Caco-2 (cell line): Measurements from ENCODE around the gene FOXM1. TPM values are rescaled to one million over a fixed set of nuclear protein-coding genes. Genes with fewer than 3 reads are reported as not detected.

Experiments
- BruUV-seq: library from RNA; stranded (reverse); fragments of 400-500 nt; replicated peaks from 2 replicates; lab custom pipeline; 2021; lab: Mats Ljungman, UMichigan
- CTCF ChIA-PET: fragments of 300-600 bp; sonication (Branson Sonifier 250); formaldehyde crosslinking; loops from one replicate; lab custom pipeline; 2022; ENCODE audit warnings: antibody characterized with exemption; lab: Charles Lee
- POLR2A ChIA-PET: fragments of 300-600 bp; sonication (Branson Sonifier 250); formaldehyde crosslinking; loops from one replicate; lab custom pipeline; 2022; ENCODE audit warnings: antibody characterized with exemption; lab: Charles Lee
- DNase-seq, 2 experiments: peaks; one replicate each; pipeline versions ENCODE4 v3.0.0 to v3.0.0-alpha.2; 2020 to 2022
- H3K27me3 ChIP-seq: replicated peaks from 2 replicates; pipeline ENCODE4 v1.6.0; 2011; ENCODE audit warnings: low read length; ENCODE audit not compliant: control insufficient read depth, insufficient read depth
- H3K36me3 ChIP-seq: 2 replicates; pipeline ENCODE4 v1.5.1; 2011; ENCODE audit warnings: low read length; ENCODE audit not compliant: control insufficient read depth, insufficient read depth
- H3K4me1 ChIP-seq: fragments of 250-450 bp; sonication (Bioruptor Pico); 2 replicates; pipeline ENCODE4 v1.5.1; 2020; ENCODE audit warnings: mild to moderate bottlenecking
- H3K4me3 ChIP-seq: 2 replicates; pipeline ENCODE4 v1.5.1; 2011; ENCODE audit warnings: low read depth, mild to moderate bottlenecking, control low read depth, low read length
- H3K9me3 ChIP-seq: fragments of 250-450 bp; sonication (Bioruptor Pico); 2 replicates; pipeline ENCODE4 v1.5.1; 2020; ENCODE audit warnings: mild to moderate bottlenecking, moderate library complexity
- H3K27ac Mint-ChIP-seq: one replicate; pipeline ENCODE4 v1.8.0; 2022; ENCODE audit warnings: mixed read lengths; ENCODE audit not compliant: unreplicated experiment
- H3K27me3 Mint-ChIP-seq: one replicate; pipeline ENCODE4 v1.8.0; 2022; ENCODE audit warnings: mixed read lengths; ENCODE audit not compliant: insufficient read depth, unreplicated experiment
- H3K36me3 Mint-ChIP-seq: one replicate; pipeline ENCODE4 v1.8.0; 2022; ENCODE audit warnings: mild to moderate bottlenecking, mixed read lengths; ENCODE audit not compliant: insufficient read depth, unreplicated experiment
- H3K4me1 Mint-ChIP-seq: one replicate; pipeline ENCODE4 v1.8.0; 2022; ENCODE audit warnings: low read depth, mixed read lengths; ENCODE audit not compliant: unreplicated experiment
- H3K4me3 Mint-ChIP-seq: one replicate; pipeline ENCODE4 v1.8.0; 2022; ENCODE audit warnings: mild to moderate bottlenecking, moderate library complexity, mixed read lengths; ENCODE audit not compliant: unreplicated experiment
- H3K9me3 Mint-ChIP-seq: one replicate; pipeline ENCODE4 v1.8.0; 2022; ENCODE audit warnings: mixed read lengths; ENCODE audit not compliant: unreplicated experiment
- intact Hi-C: fragments of 100-400 bp; cut with micrococcal nuclease; formaldehyde crosslinking; loops from one replicate; pipeline ENCODE4 v1.10.0; 2022; ENCODE audit not compliant: unreplicated experiment
- total RNA-seq: library from RNA; stranded (reverse); gene quantifications from 2 replicates; pipeline ENCODE4 v1.2.3, GENCODE V29; 2022
- TF ChIP-seq, protein P1 (sequence below), 2 experiments: fragments of 200-600 bp in 1 of 2; IDR thresholded peaks; 1 replicate in 1 of 2; 2 replicates in 1 of 2; pipeline versions ENCODE4 v1.5.1 to v1.8.0; 2011 to 2022; ENCODE audit warnings: antibody characterized with exemption in 1 of 2, control low read depth in 1 of 2, inconsistent platforms in 1 of 2, low read depth in 1 of 2, low read length in 1 of 2, mild to moderate bottlenecking in 1 of 2, moderate library complexity in 1 of 2; ENCODE audit not compliant: insufficient read depth in 1 of 2, severe bottlenecking in 1 of 2, unreplicated experiment in 1 of 2

Gene FOXM1
- total RNA-seq, 1 experiment from 2014 or later: 222 TPM

DNA sequence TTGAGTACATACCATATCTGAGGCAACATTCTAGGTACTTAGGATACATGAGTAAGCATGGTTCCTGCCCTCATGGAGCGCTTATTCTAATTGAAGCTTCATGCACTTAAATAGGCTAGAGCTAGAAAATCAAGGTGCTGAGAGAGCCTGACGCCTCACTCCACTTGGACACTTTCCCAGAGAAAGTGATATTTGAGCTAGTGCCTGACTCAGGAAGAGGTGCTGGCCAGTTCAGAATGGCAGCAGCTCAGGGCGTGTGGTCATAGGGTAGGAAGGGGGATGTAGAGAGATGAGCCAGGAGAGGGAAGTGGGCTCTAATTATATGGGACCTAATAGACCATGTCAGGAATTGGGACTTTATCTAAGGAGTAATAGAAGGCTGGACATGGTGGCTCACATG, 47.0 kb upstream of the FOXM1 start:
- no peak overlapping the region for H3K27ac Mint-ChIP-seq
- H3K4me1 ChIP-seq: no peaks in the 10 kb centered on the region
- H3K4me1 Mint-ChIP-seq: no peaks in the 10 kb centered on the region
- no peaks in the 10 kb centered on the region for H3K9me3 ChIP-seq
- H3K27me3 ChIP-seq: no peaks in the 10 kb centered on the region
- POLR2A ChIA-PET: interaction anchor here (0.7 kb wide), 1 partner anchor 23 kb away, joined by 3 read pairs; no protein-coding TSS in a partner anchor
- H3K4me3 Mint-ChIP-seq: no peak overlapping the region
- DNase-seq: no peak
- TF ChIP-seq, protein P1, sequence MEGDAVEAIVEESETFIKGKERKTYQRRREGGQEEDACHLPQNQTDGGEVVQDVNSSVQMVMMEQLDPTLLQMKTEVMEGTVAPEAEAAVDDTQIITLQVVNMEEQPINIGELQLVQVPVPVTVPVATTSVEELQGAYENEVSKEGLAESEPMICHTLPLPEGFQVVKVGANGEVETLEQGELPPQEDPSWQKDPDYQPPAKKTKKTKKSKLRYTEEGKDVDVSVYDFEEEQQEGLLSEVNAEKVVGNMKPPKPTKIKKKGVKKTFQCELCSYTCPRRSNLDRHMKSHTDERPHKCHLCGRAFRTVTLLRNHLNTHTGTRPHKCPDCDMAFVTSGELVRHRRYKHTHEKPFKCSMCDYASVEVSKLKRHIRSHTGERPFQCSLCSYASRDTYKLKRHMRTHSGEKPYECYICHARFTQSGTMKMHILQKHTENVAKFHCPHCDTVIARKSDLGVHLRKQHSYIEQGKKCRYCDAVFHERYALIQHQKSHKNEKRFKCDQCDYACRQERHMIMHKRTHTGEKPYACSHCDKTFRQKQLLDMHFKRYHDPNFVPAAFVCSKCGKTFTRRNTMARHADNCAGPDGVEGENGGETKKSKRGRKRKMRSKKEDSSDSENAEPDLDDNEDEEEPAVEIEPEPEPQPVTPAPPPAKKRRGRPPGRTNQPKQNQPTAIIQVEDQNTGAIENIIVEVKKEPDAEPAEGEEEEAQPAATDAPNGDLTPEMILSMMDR (IDR thresholded peaks at IDR 0.05; ENCODE audit: insufficient read depth in 1 of 2, low read depth in 1 of 2, low read length in 1 of 2, severe bottlenecking in 1 of 2, unreplicated experiment in 1 of 2): no peak
- BruUV-seq: no TSS peak
- H3K36me3 ChIP-seq: peaks cover 3% of the 10 kb centered on the region
- peaks cover 73% of the 10 kb centered on the region for H3K36me3 Mint-ChIP-seq
- intact Hi-C loops: no loop called here
- H3K4me3 ChIP-seq: no peak overlapping the region
- no peaks in the 10 kb centered on the region for H3K9me3 Mint-ChIP-seq
- no peaks in the 10 kb centered on the region for H3K27me3 Mint-ChIP-seq
- CTCF ChIA-PET: no interaction called here

DNA sequence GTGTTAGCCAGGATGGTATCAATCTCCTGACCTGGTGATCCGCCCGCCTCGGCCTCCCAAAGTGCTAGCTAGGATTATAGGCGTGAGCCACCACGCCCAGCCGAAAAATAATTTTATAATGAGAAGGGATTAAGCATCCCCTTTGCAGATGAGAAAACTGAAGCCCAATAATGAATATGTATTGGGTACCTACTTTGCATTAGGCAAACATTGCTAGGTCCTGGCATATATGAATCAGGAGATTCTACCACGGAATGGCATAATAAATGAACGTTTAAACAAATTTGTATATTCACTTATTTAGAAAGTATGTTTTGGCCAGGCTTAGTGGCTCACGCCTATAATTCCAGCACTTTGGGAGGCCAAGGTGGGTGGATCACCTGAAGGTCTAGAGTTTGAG, 46.1 kb upstream of the FOXM1 start:
- H3K9me3 Mint-ChIP-seq: no peaks in the 10 kb centered on the region
- TF ChIP-seq, protein P1 (IDR thresholded peaks at IDR 0.05; ENCODE audit: insufficient read depth in 1 of 2, low read depth in 1 of 2, low read length in 1 of 2, severe bottlenecking in 1 of 2, unreplicated experiment in 1 of 2): no peak
- ChIA-PET POLR2A (no interaction called here), CTCF (interaction anchor here (0.6 kb wide), 1 partner anchor 10 kb away, joined by 7 read pairs; no protein-coding TSS in a partner anchor)
- H3K27me3 Mint-ChIP-seq: no peaks in the 10 kb centered on the region
- no peak overlapping the region for H3K27ac Mint-ChIP-seq
- Histone ChIP-seq H3K27me3 (no peaks in the 10 kb centered on the region), H3K4me1 (no peaks in the 10 kb centered on the region), H3K36me3 (peaks cover 3% of the 10 kb centered on the region), H3K9me3 (no peaks in the 10 kb centered on the region), H3K4me3 (no peak overlapping the region)
- intact Hi-C loops: no loop called here
- no peaks in the 10 kb centered on the region for H3K4me1 Mint-ChIP-seq
- BruUV-seq: no TSS peak
- H3K4me3 Mint-ChIP-seq: no peak overlapping the region
- no peak for DNase-seq
- H3K36me3 Mint-ChIP-seq: peaks cover 78% of the 10 kb centered on the region

GRCh38 chr12:2922329-2922728, 45.4 kb upstream of the FOXM1 start:
- no peaks in the 10 kb centered on the region for H3K27me3 Mint-ChIP-seq
- no peaks in the 10 kb centered on the region for H3K27me3 ChIP-seq
- CTCF ChIA-PET: no interaction called here
- POLR2A ChIA-PET: no interaction called here
- H3K36me3 ChIP-seq: peaks cover 1% of the 10 kb centered on the region; the same call in 1 of the 2 replicates
- H3K4me1 ChIP-seq: no peaks in the 10 kb centered on the region
- no peak overlapping the region for H3K4me3 Mint-ChIP-seq
- no peak for DNase-seq
- no peaks in the 10 kb centered on the region for H3K4me1 Mint-ChIP-seq
- BruUV-seq: no TSS peak
- H3K4me3 ChIP-seq: no peak overlapping the region
- TF ChIP-seq, protein P1 (IDR thresholded peaks at IDR 0.05; ENCODE audit: insufficient read depth in 1 of 2, low read depth in 1 of 2, low read length in 1 of 2, severe bottlenecking in 1 of 2, unreplicated experiment in 1 of 2): no peak
- no peaks in the 10 kb centered on the region for H3K9me3 Mint-ChIP-seq
- no peak overlapping the region for H3K27ac Mint-ChIP-seq
- no peaks in the 10 kb centered on the region for H3K9me3 ChIP-seq
- intact Hi-C loops: no loop called here
- H3K36me3 Mint-ChIP-seq: peaks cover 71% of the 10 kb centered on the region
